ENCODE data around the gene PLXNB3.
"Not testable (repeated sequence)": the region's sequence is repeated elsewhere in the genome, so short reads cannot be mapped to it uniquely, and the experiment has no call there.

PLXNB3 gene

DNA sequence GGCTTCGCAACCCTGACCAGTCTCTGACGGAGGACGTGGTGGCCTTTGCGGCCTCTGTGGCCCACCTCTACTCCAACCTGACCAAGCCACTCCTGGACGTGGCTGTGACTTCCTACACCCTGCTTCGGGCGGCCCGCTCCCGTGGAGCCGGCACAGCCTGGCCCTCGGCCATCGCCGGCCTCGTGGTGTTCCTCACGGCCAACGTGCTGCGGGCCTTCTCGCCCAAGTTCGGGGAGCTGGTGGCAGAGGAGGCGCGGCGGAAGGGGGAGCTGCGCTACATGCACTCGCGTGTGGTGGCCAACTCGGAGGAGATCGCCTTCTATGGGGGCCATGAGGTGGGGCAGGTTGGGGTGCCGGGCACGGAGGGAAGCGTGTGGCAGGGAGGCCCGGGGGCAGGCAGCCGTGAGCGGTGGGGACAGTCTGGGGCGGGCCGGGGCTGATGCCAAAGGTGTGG lies 38.2 kb upstream of the PLXNB3 start:
- H3K27me3 ChIP-seq (ENCODE audit: control insufficient read depth, insufficient read depth, low read length, poor library complexity, severe bottlenecking): no peaks in the 10 kb centered on the region
- peaks cover 9% of the 10 kb centered on the region for H3K4me1 ChIP-seq (ENCODE audit: control insufficient read depth, insufficient read depth, low read length)
- H3K9me3 ChIP-seq (ENCODE audit: control insufficient read depth, low read length): no peaks in the 10 kb centered on the region
- H3K36me3 ChIP-seq (ENCODE audit: control insufficient read depth, insufficient read depth, low read length): no peaks in the 10 kb centered on the region
- H3K4me3 ChIP-seq (ENCODE audit: insufficient read depth, low read depth, low read length): no peak overlapping the region
- no peak overlapping the region for H3K27ac ChIP-seq (ENCODE audit: insufficient read depth, low read depth, low read length, poor library complexity, severe bottlenecking)
- WGBS, 2 experiments: 92 to 94% methylated on average over 35 of the region's 35 CpGs

DNA sequence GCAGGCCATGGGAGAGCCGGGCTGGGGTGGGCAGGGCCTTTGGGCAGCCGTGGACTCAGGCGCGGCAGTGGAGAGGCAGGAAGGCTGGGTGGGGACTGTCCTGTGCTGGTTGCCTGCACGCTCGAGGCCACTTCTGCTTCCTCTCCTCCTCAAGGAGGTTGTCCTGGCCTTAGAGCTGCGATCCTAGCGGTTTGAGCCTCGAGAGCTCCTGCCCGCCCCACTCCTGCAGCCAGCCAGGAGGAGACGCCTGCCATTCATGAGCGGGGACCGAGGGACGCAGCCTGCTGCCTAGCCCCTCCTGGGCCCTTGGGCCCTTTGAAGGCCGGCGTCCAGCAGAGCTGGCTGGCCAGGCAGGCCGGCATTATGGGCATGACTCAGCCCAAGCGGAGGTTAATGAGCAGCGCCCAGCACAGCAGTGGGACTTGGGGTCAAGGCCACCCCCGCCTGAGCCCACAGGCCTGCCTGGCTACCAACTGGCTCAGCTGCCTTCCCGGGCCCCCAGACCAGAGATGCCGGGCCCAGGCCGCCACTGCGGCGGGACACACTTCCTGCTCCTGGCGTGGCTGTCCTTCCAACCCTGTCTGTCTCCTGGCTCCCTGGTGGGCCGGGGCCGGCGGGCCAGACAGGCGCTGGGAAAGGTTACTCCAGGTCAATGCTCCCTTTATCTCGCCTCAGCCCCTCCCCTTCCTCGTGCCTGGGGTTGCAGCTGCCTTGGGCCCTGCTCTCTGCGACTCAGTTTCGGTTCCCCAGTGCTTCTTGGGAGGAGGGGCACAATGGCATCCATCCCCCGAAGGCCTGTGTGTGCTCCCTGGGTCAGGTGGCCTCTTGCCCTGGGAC lies 37.5 kb upstream of the PLXNB3 start:
- Histone ChIP-seq H3K27me3 (ENCODE audit: control insufficient read depth, insufficient read depth, low read length, poor library complexity, severe bottlenecking) (no peaks in the 10 kb centered on the region), H3K4me3 (ENCODE audit: insufficient read depth, low read depth, low read length) (no peak overlapping the region), H3K27ac (ENCODE audit: insufficient read depth, low read depth, low read length, poor library complexity, severe bottlenecking) (no peak overlapping the region), H3K4me1 (ENCODE audit: control insufficient read depth, insufficient read depth, low read length) (peaks cover 9% of the 10 kb centered on the region), H3K9me3 (ENCODE audit: control insufficient read depth, low read length) (no peaks in the 10 kb centered on the region), H3K36me3 (ENCODE audit: control insufficient read depth, insufficient read depth, low read length) (no peaks in the 10 kb centered on the region)
- WGBS, 2 experiments: 26 to 28% methylated on average over 35 of the region's 35 CpGs

DNA sequence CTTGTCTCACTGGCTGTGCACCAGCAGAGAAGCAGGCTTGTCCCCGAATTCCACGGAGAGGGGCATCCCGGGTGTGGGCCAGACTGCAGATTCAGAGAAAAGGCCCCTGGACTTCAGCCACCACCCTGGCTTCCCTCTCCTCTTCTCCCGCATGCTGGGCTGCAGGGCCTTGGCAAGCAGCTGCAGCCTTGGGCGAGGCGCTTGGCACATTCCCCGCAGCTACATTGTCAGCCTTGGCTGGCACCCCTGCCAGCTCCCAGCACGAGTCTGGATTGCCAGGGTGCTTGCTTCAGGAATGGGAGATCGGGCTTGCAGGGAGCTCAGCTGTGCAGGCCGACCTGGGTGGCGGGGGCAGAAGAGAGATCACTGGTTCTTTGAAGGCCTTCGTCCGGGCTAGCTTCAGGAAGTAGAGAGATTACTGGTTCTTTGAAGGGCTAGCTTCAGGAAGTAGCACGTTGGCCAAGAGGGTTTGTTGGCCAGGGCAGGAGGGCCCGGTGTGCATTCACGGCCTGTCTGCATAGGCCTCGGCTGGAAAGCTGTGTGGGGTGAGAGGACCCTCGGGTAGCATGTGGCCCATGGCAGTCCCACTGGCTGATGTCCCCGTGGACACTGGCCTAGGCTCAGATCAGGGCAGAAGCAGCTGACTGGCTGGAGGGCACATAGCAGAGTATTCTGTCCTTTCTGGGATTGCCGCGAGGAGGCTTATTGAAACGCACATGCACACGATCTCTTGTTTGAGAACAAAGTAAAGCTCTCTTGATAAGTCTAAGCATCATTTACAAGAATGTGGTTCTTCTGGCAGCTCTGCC lies 36.7 kb upstream of the PLXNB3 start:
- WGBS, 2 experiments: 79 to 81% methylated on average over 23 of the region's 23 CpGs
- Histone ChIP-seq H3K9me3 (ENCODE audit: control insufficient read depth, low read length) (no peaks in the 10 kb centered on the region), H3K4me3 (ENCODE audit: insufficient read depth, low read depth, low read length) (no peak overlapping the region), H3K27ac (ENCODE audit: insufficient read depth, low read depth, low read length, poor library complexity, severe bottlenecking) (no peak overlapping the region), H3K27me3 (ENCODE audit: control insufficient read depth, insufficient read depth, low read length, poor library complexity, severe bottlenecking) (no peaks in the 10 kb centered on the region), H3K4me1 (ENCODE audit: control insufficient read depth, insufficient read depth, low read length) (peaks cover 9% of the 10 kb centered on the region), H3K36me3 (ENCODE audit: control insufficient read depth, insufficient read depth, low read length) (no peaks in the 10 kb centered on the region)

- Histone ChIP-seq H3K4me1 (ENCODE audit: control insufficient read depth, insufficient read depth, low read length) (peaks cover 3% of the 10 kb centered on the region), H3K9me3 (ENCODE audit: control insufficient read depth, low read length) (no peaks in the 10 kb centered on the region), H3K27me3 (ENCODE audit: control insufficient read depth, insufficient read depth, low read length, poor library complexity, severe bottlenecking) (no peaks in the 10 kb centered on the region), H3K4me3 (ENCODE audit: insufficient read depth, low read depth, low read length) (no peak overlapping the region), H3K36me3 (ENCODE audit: control insufficient read depth, insufficient read depth, low read length) (no peaks in the 10 kb centered on the region), H3K27ac (ENCODE audit: insufficient read depth, low read depth, low read length, poor library complexity, severe bottlenecking) (no peak overlapping the region)
- WGBS, 2 experiments: 92 to 96% methylated on average over 6 of the region's 6 CpGs
These were observed 36.0 kb upstream of the PLXNB3 start for GRCh38 chrX:153728095-153728494.

DNA sequence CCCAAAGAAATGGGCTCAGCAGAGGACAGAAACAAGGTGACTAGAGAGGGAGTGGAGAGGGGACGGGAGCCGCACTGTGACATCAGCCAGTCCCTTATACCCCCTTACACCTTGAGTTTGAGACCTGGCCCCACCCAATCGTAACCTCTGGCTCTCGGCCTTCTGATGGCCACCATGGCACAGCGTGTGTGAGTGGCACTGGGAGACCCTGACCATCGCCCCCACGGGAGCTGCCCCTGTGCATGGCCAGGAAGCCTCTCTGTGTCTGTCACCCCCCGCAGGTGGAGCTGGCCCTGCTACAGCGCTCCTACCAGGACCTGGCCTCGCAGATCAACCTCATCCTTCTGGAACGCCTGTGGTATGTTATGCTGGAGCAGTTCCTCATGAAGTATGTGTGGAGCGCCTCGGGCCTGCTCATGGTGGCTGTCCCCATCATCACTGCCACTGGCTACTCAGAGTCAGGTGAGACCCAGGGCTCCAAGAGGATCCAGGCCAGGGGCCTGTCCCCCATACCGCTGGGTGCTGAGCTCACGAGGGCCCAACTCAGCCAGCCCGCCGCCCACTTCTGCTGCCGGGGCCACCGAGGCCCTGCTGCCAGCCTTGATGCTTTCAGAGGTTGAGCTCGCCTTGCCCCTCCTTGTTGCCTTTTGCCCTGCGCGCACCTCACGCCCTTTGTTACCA lies 35.0 kb upstream of the PLXNB3 start:
- Histone ChIP-seq H3K36me3 (ENCODE audit: control insufficient read depth, insufficient read depth, low read length) (no peaks in the 10 kb centered on the region), H3K27me3 (ENCODE audit: control insufficient read depth, insufficient read depth, low read length, poor library complexity, severe bottlenecking) (no peaks in the 10 kb centered on the region), H3K27ac (ENCODE audit: insufficient read depth, low read depth, low read length, poor library complexity, severe bottlenecking) (no peak overlapping the region), H3K4me3 (ENCODE audit: insufficient read depth, low read depth, low read length) (no peak overlapping the region), H3K4me1 (ENCODE audit: control insufficient read depth, insufficient read depth, low read length) (peaks cover 3% of the 10 kb centered on the region), H3K9me3 (ENCODE audit: control insufficient read depth, low read length) (no peaks in the 10 kb centered on the region)
- 96% methylated on average over 23 of the region's 23 CpGs for WGBS, 2 experiments

GRCh38 chrX:153730115-153730514 lies 33.9 kb upstream of the PLXNB3 start:
- H3K4me3 ChIP-seq (ENCODE audit: insufficient read depth, low read depth, low read length); H3K27me3 ChIP-seq (ENCODE audit: control insufficient read depth, insufficient read depth, low read length, poor library complexity, severe bottlenecking); H3K27ac ChIP-seq (ENCODE audit: insufficient read depth, low read depth, low read length, poor library complexity, severe bottlenecking); H3K36me3 ChIP-seq (ENCODE audit: control insufficient read depth, insufficient read depth, low read length); H3K9me3 ChIP-seq (ENCODE audit: control insufficient read depth, low read length); H3K4me1 ChIP-seq (ENCODE audit: control insufficient read depth, insufficient read depth, low read length): not testable (repeated sequence)
- 93 to 94% methylated on average over 23 of the region's 23 CpGs for WGBS, 2 experiments

- peaks cover 3% of the 10 kb centered on the region for H3K4me1 ChIP-seq (ENCODE audit: control insufficient read depth, insufficient read depth, low read length)
- no peak overlapping the region for H3K4me3 ChIP-seq (ENCODE audit: insufficient read depth, low read depth, low read length)
- H3K9me3 ChIP-seq (ENCODE audit: control insufficient read depth, low read length): no peaks in the 10 kb centered on the region
- no peaks in the 10 kb centered on the region for H3K36me3 ChIP-seq (ENCODE audit: control insufficient read depth, insufficient read depth, low read length)
- 94% methylated on average over 5 to 6 of the region's 6 CpGs for WGBS, 2 experiments
- H3K27ac ChIP-seq (ENCODE audit: insufficient read depth, low read depth, low read length, poor library complexity, severe bottlenecking): no peak overlapping the region
- H3K27me3 ChIP-seq (ENCODE audit: control insufficient read depth, insufficient read depth, low read length, poor library complexity, severe bottlenecking): no peaks in the 10 kb centered on the region
These were observed 32.8 kb upstream of the PLXNB3 start for GRCh38 chrX:153731117-153731844.

DNA sequence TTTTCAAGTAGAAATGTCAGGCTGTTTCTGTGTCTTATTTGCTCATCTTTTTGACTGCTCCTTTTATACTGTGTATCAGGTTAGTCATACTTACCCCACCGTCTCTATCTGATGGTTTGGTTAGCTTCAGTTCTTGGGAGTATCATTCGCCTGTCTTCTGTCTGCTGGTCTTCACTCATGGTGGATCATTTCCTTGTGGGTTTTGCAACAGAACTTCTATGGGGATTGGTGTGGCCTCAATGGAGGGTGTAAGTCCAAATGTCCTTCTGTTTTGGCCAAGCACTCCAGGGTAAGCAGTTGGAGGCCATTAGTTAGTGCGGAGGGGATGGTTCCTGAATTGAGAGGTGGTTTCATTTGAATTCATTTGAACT lies 32.2 kb upstream of the PLXNB3 start:
- peaks cover 3% of the 10 kb centered on the region for H3K4me1 ChIP-seq (ENCODE audit: control insufficient read depth, insufficient read depth, low read length)
- no peaks in the 10 kb centered on the region for H3K36me3 ChIP-seq (ENCODE audit: control insufficient read depth, insufficient read depth, low read length)
- H3K27ac ChIP-seq (ENCODE audit: insufficient read depth, low read depth, low read length, poor library complexity, severe bottlenecking): no peak overlapping the region
- 93 to 95% methylated on average over 3 of the region's 3 CpGs for WGBS, 2 experiments
- H3K27me3 ChIP-seq (ENCODE audit: control insufficient read depth, insufficient read depth, low read length, poor library complexity, severe bottlenecking): no peaks in the 10 kb centered on the region
- H3K9me3 ChIP-seq (ENCODE audit: control insufficient read depth, low read length): no peaks in the 10 kb centered on the region
- no peak overlapping the region for H3K4me3 ChIP-seq (ENCODE audit: insufficient read depth, low read depth, low read length)

DNA sequence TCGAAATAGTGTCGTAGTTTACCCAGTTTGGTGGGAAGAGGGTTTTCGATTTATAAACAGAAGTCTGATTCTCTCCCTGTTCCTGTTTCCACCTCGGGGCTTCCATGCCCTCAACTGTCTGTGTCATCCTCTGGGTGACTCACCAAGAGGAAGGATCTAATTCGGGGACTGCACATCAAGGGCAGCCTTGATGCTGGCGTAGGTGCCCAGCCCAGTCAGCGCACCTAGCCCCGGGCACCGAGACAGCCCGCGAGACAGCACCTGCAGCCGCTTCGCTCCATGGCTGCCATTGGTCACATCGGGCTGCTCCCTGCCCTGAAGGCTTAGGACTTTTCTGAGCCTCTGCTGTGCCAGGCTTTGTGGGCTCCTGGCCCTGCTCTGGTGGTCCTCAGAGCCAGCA lies 31.6 kb upstream of the PLXNB3 start:
- Histone ChIP-seq H3K4me3 (ENCODE audit: insufficient read depth, low read depth, low read length) (no peak overlapping the region), H3K27me3 (ENCODE audit: control insufficient read depth, insufficient read depth, low read length, poor library complexity, severe bottlenecking) (no peaks in the 10 kb centered on the region), H3K27ac (ENCODE audit: insufficient read depth, low read depth, low read length, poor library complexity, severe bottlenecking) (no peak overlapping the region), H3K36me3 (ENCODE audit: control insufficient read depth, insufficient read depth, low read length) (no peaks in the 10 kb centered on the region), H3K4me1 (ENCODE audit: control insufficient read depth, insufficient read depth, low read length) (no peaks in the 10 kb centered on the region), H3K9me3 (ENCODE audit: control insufficient read depth, low read length) (no peaks in the 10 kb centered on the region)
- 95 to 97% methylated on average over 14 of the region's 14 CpGs for WGBS, 2 experiments
